ENCODE results near the gene WDR83.

DNA sequence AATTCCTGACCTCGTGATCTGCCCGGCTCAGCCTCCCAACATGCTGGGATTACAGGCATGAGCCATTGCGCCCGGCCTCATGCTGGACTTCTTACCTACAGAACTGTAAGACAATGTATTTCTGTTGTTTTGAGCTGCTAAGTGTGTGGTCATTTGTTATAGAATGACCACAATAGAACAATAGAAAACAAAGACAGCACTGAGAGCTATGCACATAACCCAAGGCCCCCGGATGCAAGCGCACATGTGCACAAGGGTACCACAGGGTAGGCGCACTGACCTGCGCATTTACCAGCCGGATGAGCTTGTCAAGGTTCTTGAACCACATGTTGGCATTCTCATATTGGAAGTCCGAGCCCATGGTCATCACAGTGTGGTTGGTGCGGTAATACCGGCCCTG is 5.6 kb upstream of the WDR83 start:
- TF ChIP-seq TAF1 (IDR thresholded peaks at IDR 0.05; ENCODE audit: low read depth, low read length) (no peak), SP1 (IDR thresholded peaks at IDR 0.05; ENCODE audit: low read depth, low read length) (no peak), RFX5 (IDR thresholded peaks at IDR 0.05; ENCODE audit: borderline replicate concordance, low read depth, low read length) (no peak), CBX5 (IDR thresholded peaks at IDR 0.05; ENCODE audit: low read depth, low read length) (no peak), GABPA (IDR thresholded peaks at IDR 0.05; ENCODE audit: borderline replicate concordance, insufficient read depth, low read length) (no peak), POLR2A (IDR thresholded peaks at IDR 0.05; ENCODE audit: control extremely low read depth in 1 of 2, low read depth in 2 of 2, low read length in 2 of 2) (no peak)
- TF ChIP-seq, protein P1, sequence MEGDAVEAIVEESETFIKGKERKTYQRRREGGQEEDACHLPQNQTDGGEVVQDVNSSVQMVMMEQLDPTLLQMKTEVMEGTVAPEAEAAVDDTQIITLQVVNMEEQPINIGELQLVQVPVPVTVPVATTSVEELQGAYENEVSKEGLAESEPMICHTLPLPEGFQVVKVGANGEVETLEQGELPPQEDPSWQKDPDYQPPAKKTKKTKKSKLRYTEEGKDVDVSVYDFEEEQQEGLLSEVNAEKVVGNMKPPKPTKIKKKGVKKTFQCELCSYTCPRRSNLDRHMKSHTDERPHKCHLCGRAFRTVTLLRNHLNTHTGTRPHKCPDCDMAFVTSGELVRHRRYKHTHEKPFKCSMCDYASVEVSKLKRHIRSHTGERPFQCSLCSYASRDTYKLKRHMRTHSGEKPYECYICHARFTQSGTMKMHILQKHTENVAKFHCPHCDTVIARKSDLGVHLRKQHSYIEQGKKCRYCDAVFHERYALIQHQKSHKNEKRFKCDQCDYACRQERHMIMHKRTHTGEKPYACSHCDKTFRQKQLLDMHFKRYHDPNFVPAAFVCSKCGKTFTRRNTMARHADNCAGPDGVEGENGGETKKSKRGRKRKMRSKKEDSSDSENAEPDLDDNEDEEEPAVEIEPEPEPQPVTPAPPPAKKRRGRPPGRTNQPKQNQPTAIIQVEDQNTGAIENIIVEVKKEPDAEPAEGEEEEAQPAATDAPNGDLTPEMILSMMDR (IDR thresholded peaks at IDR 0.05; ENCODE audit: control extremely low read depth in 1 of 3, insufficient read depth in 1 of 3, low read depth in 1 of 3, low read length in 3 of 3), result no peak

Measured in H1 (cell line).